H54 (cell line): ENCODE measurements around the gene TMEM266.

ENCODE experiments used
- DNase-seq: peaks from one replicate; pipeline ENCODE4 v3.0.0; 2011; ENCODE audit warnings: low spot score, mixed read lengths; ENCODE audit not compliant: insufficient read length
- FAIRE-seq: peaks from 3 replicates; lab custom pipeline; 2011; peaks lifted over from hg19 to GRCh38; lab: Jason Lieb, UNC
- POLR2A ChIP-seq: IDR thresholded peaks from 2 replicates; pipeline ENCODE4 v1.6.1; 2011; ENCODE audit warnings: low read depth, mild to moderate bottlenecking, low read length

TMEM266 gene

GRCh38 chr15:76058714-76059319 lies 968 bp upstream of the TMEM266 start:
- FAIRE-seq, result no peak
- DNase-seq, result no peak
- no peak for TF ChIP-seq POLR2A

DNA sequence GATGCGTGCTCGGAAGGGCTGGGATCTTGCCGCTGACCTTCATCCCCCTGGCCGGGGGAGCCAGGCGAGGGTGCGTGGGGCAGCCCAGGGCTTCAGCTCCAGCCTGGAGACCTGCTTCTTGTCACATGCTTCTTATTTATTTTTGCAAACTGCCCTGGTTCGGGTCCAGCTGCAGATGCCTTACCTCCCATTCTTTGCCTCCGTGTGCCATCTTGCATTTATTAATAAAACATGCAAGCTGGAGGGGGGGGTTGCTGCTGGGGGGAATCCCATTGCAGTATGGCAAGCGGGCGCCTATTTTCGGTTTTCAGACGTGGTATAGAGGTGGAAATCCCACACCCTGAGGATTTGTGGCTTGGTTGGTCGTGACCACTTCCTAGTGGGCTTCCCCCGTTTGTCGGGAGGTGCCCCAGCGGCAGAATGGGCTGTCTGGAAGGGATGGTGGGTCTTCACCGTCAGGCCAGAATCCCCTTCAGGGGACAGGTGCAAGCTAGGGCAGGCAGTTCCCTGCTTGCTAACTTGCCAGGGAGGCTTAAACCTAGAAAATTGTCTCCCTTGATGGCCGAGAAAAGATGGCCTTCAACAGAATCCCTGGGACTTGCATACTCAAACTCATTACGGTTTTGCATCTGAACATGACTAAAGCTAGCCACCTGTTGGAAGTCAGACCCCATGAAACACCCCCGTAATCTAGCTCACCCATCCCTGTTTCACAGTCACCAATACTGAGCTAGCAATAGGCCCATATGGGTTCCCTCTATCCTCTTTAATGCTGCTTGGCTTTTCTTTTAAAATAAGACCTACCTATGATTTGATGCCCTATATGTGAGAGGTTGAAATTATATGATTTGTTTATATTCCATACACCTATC lies 569 bp downstream of the TMEM266 start:
- DNase-seq (no peak), FAIRE-seq (no peak)
- no peak for TF ChIP-seq POLR2A

DNA sequence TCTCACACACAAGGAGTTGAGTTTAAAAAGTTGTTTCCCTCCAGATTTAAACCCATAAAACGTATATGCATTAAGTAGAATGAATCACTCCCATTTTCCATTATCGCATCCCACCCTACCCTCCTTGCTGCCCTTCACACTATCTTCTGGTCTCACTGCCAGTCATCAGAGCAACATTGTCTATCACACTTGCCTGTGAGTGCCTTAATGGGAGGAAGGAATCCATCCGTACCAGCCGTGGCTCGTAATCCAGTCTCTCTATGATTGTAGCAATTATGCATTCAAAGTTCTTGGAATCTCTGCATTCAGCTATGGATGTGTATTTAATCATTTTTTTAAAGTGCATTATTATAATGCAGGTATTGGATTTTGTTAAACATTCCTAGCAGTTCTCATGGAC lies 1.9 kb downstream of the TMEM266 start:
- FAIRE-seq (no peak), DNase-seq (no peak)
- TF ChIP-seq POLR2A, result no peak

- DNase-seq, result no peak
- no peak for FAIRE-seq
- no peak for TF ChIP-seq POLR2A
These were observed 2.5 kb downstream of the TMEM266 start for GRCh38 chr15:76062286-76062685.

- DNase-seq (no peak), FAIRE-seq (no peak)
- no peak for TF ChIP-seq POLR2A
These were observed 4.6 kb downstream of the TMEM266 start for GRCh38 chr15:76064375-76064774.

DNA sequence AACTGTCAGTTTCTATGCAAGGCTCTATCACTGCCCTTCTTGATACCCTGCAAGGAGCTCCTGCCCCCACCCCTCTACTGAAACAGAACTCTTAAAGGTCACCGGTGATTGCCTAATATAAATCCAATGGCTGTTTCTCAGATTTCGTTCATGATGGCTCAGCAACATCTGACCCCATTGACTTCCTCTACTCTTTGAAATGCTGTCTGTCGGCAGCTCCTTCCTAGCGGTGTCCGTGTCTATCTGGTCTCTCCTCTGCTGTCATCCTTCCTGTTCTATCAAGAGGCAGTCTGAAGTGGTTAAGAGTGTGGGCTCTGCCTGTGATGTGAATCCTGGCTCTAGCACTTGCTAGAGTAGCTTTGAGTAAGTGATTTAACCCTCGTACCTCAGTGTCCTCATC lies 5.5 kb downstream of the TMEM266 start:
- FAIRE-seq (no peak), DNase-seq (no peak)
- TF ChIP-seq POLR2A, result no peak

GRCh38 chr15:76065793-76066192 lies 6.0 kb downstream of the TMEM266 start:
- no peak for TF ChIP-seq POLR2A
- no peak for DNase-seq
- FAIRE-seq, result no peak

DNA sequence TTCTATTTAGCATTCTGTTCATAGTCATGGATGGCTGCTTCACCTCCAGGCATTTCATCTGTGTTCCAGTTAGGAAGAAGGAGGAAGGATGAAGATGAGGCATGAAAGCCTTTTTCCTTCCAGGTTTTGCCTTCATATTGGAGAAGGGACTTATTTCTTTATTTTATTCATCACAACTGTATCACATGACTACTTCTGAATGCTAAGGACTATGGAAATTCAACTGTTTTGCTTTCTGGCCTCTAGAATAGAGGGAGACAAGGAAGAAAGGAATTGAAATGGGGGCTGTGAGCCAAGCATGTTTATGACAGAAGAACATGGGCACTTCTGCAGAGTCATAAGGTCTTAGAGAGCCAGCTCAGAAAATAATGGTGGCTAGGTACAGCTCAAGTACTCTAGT lies 10.4 kb downstream of the TMEM266 start:
- DNase-seq (no peak), FAIRE-seq (no peak)
- TF ChIP-seq POLR2A, result no peak

- DNase-seq (no peak), FAIRE-seq (no peak)
These were observed 11.3 kb downstream of the TMEM266 start for GRCh38 chr15:76070921-76071635.

DNA sequence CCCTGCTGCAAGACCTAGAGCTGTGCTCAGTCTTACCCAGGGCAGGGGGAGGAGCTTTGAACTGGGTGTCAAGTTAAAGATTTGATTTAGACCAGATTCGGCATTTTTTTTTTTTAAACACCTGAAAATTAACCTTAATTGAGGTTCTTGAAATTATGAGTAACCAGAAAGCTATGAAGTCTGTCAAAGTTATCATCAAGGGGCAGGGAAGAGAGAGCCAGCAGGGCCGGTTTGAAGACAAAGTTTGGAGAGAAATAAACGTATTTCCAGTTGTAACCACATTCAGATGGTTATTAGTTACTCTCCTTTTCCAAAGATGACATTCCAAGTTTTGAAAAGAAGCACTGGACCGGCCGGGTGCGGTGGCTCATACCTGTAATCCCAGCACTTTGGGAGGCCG lies 12.0 kb downstream of the TMEM266 start:
- DNase-seq, result no peak
- no peak for FAIRE-seq
- no peak for TF ChIP-seq POLR2A

More at GRCh38 chr15:76070921-76071635, 11.3 kb downstream of the TMEM266 start:
- no peak for TF ChIP-seq POLR2A

DNA sequence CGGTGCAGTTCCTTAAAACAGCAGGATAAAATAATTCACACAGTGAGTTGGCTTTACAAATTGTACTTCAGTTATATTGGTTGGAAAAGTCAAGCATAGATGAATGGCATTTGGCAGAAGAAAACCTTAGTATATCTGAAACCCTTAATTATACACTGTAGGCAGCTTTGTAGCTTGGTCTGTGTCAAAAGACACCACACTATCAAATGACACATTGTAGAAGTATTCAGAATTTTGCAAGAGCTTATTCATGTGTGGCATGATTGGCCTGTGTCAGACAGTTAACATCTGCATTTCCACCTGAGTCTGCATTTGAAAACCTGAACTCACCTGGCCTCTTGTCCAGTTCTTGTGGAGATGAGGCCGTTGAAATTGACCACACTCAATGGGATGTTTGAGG lies 13.8 kb downstream of the TMEM266 start:
- FAIRE-seq (no peak), DNase-seq (no peak)
- TF ChIP-seq POLR2A, result no peak

DNA sequence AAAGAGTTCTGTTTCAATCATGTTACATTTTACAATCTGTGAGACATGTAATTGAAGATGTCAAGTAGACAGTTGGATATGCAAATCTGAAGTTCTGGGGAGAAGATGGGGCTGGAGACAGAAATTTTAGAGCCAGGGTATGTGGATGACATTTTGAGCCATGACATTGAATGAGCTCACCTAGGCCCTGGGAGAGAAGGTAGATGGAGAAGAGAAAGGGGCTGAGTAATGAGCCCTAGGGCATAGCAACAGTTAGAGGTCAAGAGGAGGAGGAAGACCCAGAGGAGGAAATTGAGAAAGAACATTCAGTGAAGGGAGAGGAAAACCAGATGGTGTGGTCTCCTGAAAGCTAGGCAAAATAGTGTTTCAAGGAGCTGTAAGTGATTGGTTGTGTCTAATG lies 15.3 kb downstream of the TMEM266 start:
- no peak for FAIRE-seq
- no peak for DNase-seq

DNA sequence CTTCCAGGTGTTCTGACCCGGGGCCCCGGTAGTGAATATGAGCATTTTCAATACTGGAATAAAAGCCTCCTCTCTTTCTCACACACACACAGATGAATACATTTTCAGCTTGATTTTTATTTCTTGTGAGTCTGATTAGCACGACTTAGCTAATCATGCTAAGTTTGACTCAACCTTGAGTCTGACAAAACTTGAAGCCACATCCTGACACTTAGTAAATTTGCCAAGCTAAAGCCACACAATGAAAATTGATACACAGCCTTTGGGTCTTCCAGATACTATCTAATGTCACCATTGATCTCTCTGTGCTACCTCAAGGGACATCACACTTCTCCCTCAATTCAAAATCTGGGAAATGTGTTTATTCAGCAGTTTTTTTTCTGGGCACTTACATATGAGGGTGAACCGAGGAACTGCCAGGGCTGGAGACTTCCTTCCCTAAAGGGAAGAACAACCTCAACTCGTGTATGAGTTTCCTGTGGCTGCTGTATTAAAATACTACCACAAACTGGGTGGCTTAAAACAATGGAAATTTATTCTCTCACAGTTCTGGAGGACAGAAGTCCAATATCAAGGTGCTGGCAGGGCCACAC lies 18.6 kb downstream of the TMEM266 start:
- FAIRE-seq, result no peak
- no peak for DNase-seq
- no peak for TF ChIP-seq POLR2A

More for the DNA sequence above, 15.3 kb downstream of the TMEM266 start:
- TF ChIP-seq POLR2A, result no peak

GRCh38 chr15:76084256-76084655 lies 24.5 kb downstream of the TMEM266 start:
- DNase-seq (no peak), FAIRE-seq (no peak)
- no peak for TF ChIP-seq POLR2A

- no peak for TF ChIP-seq POLR2A
- FAIRE-seq, result no peak
- DNase-seq, result no peak
These were observed 38.9 kb downstream of the TMEM266 start for GRCh38 chr15:76098685-76099084.
